ENCODE data around the gene EPHA1. TPM values are rescaled to one million over a fixed set of nuclear protein-coding genes. Genes with fewer than 3 reads are reported as not detected.

The EPHA1 gene
- total RNA-seq, 3 donors from 2014 or later = 9.1 to 19.6 (median 18.9) TPM

DNA sequence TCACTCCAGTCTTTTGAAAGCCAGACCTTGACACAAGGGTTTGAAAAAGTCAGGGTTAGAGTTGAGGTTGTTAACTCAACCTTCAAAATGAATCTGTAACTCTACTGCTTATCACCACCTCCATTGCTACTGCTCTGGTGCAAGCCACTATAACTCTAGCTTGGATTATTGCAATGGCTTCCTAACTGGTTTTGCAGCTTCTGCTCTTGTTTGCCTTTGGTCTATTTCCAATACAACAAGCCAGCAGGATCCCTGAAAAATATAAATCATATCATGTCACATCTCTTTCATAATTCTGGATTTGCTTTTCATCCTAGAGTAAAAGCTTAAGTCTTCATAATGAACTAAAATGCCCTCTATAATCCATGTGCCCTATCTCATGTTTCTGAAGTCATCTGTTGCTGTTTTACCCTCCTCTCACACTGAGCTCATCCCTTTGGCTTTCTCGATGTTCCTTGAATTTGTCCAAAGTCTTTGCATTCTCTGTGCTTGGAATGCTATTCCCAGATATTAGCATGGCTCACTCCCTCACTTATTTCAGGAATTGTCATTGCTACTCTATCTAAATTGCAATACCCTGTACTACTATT is 45.5 kb upstream of the EPHA1 start:
- no peaks in the 10 kb centered on the region for H3K36me3 ChIP-seq (ENCODE audit: low read depth)
- no peak for ATAC-seq
- no peak for DNase-seq
- intact Hi-C loops (cut with DNase I, micrococcal nuclease) = no loop called here
- TF ChIP-seq, protein P1, sequence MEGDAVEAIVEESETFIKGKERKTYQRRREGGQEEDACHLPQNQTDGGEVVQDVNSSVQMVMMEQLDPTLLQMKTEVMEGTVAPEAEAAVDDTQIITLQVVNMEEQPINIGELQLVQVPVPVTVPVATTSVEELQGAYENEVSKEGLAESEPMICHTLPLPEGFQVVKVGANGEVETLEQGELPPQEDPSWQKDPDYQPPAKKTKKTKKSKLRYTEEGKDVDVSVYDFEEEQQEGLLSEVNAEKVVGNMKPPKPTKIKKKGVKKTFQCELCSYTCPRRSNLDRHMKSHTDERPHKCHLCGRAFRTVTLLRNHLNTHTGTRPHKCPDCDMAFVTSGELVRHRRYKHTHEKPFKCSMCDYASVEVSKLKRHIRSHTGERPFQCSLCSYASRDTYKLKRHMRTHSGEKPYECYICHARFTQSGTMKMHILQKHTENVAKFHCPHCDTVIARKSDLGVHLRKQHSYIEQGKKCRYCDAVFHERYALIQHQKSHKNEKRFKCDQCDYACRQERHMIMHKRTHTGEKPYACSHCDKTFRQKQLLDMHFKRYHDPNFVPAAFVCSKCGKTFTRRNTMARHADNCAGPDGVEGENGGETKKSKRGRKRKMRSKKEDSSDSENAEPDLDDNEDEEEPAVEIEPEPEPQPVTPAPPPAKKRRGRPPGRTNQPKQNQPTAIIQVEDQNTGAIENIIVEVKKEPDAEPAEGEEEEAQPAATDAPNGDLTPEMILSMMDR (IDR thresholded peaks at IDR 0.05) = no peak
- H3K4me3 ChIP-seq = no peak overlapping the region
- H3K9me3 ChIP-seq = no peaks in the 10 kb centered on the region
- H3K4me1 ChIP-seq (ENCODE audit: low read depth) = no peaks in the 10 kb centered on the region

DNA sequence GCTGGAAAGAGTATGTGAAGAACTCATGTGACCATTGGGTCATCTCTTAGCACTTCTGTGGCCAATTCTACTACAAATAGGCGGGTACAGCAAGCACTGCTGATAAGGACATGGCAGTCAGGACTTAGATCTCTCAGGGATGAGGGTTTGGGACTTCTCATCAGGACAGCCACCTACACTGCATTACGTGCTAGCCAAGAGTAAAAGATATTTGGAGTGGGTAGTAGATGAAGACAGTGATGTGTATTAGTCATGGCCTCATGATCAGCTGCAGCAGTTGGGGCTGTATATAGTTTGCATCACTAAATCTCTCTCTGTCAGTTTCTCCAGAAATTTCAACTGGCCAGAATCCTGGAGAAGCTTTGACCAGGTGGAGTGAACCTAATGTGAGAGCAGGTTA is 43.8 kb upstream of the EPHA1 start:
- Histone ChIP-seq H3K4me3 (no peak overlapping the region), H3K4me1 (ENCODE audit: low read depth) (no peaks in the 10 kb centered on the region), H3K9me3 (no peaks in the 10 kb centered on the region), H3K36me3 (ENCODE audit: low read depth) (no peaks in the 10 kb centered on the region)
- TF ChIP-seq, protein P1 (IDR thresholded peaks at IDR 0.05) = no peak
- intact Hi-C loops (cut with DNase I, micrococcal nuclease) = no loop called here
- ATAC-seq (no peak), DNase-seq (no peak)

DNA sequence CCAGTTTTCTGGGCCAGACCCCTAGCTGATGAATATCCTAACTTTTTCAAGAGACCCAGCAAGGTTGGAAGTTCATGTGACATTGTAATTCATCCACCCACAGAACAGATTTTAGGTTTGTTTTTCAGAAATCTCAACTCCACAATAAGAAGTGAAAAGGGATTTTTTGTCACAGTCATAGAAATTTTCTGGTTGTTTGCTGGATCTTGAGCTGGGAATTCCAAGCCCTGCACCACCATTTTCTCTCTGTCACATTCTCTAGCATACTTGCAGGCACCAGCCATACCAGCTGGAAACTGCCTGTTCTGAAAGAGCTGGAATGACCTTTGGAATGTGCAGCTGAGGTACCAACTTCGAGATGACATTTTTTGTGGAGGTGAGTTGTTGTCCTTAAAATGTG is 43.1 kb upstream of the EPHA1 start:
- TF ChIP-seq, protein P1 (IDR thresholded peaks at IDR 0.05) = no peak
- intact Hi-C loops (cut with DNase I, micrococcal nuclease) = no loop called here
- H3K4me1 ChIP-seq (ENCODE audit: low read depth) = no peaks in the 10 kb centered on the region
- no peak for ATAC-seq
- no peak overlapping the region for H3K4me3 ChIP-seq
- H3K9me3 ChIP-seq = no peaks in the 10 kb centered on the region
- no peaks in the 10 kb centered on the region for H3K36me3 ChIP-seq (ENCODE audit: low read depth)
- no peak for DNase-seq

DNA sequence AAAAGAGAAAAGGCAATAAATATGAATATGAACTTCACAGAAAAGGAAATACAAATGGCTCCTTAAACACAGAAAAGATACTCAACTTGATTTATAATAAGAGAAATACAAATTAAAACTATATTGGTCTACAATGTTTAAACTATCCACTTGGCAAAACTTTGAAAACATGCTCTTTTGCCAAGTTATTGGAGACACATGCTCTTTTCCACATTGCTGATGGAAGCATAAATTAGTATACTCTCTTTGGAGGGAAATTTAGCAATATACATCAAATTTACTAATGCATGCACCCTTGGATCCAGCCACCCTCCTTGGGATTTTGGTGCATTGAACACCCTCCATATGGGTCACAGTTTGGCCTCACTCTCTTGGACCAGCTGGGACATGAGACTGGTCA is 42.5 kb upstream of the EPHA1 start:
- H3K4me1 ChIP-seq (ENCODE audit: low read depth) = no peaks in the 10 kb centered on the region
- no peaks in the 10 kb centered on the region for H3K9me3 ChIP-seq
- intact Hi-C loops (cut with DNase I, micrococcal nuclease) = no loop called here
- no peak overlapping the region for H3K4me3 ChIP-seq
- H3K36me3 ChIP-seq (ENCODE audit: low read depth) = no peaks in the 10 kb centered on the region
- no peak for DNase-seq
- TF ChIP-seq, protein P1 (IDR thresholded peaks at IDR 0.05) = no peak
- no peak for ATAC-seq

DNA sequence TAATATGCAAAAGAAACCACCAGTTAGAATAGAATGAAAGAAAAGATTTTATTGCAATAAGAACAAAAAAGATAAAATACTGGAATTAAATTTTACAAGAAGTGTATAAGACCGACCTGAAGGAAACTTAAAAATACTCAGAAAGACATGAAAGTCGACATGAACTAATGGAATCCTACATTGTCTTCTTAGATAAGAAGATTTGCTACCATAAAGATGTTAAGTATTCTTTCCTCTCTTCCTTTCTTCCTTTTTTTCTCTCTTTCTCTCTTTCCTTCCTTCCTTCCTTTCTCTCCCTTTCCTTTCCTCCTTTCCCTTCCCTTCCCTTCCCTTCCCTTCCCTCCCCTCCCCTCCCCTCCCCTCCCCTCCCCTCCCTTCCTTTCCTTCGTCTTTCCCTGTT is 41.1 kb upstream of the EPHA1 start:
- Histone ChIP-seq H3K4me1 (ENCODE audit: low read depth) (no peaks in the 10 kb centered on the region), H3K9me3 (no peaks in the 10 kb centered on the region), H3K4me3 (no peak overlapping the region), H3K36me3 (ENCODE audit: low read depth) (no peaks in the 10 kb centered on the region)
- DNase-seq = no peak
- intact Hi-C loops (cut with DNase I, micrococcal nuclease) = no loop called here
- ATAC-seq = no peak
- TF ChIP-seq, protein P1 (IDR thresholded peaks at IDR 0.05) = no peak

DNA sequence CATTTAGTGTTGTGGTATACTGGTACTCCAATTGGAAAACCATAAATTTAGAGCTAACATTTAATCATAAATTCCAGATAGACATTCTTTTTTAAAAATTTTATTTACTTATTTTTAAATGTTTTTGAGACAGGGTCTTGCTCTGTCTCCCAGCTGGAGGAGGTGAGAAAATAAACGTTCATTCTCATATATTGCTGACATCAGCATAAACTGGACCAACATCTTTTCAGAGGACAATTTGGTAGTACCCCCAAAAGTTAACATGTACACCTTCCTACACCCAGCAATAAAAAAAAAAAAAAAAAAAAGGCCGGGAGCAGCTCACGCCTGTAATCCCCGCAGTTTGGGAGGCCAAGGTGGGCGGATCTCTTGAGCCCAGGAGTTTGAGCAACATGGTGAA is 39.8 kb upstream of the EPHA1 start:
- H3K4me1 ChIP-seq (ENCODE audit: low read depth) = no peaks in the 10 kb centered on the region
- no peaks in the 10 kb centered on the region for H3K36me3 ChIP-seq (ENCODE audit: low read depth)
- intact Hi-C loops (cut with DNase I, micrococcal nuclease) = no loop called here
- no peaks in the 10 kb centered on the region for H3K9me3 ChIP-seq
- DNase-seq (no peak), ATAC-seq (no peak)
- TF ChIP-seq, protein P1 (IDR thresholded peaks at IDR 0.05) = no peak
- H3K4me3 ChIP-seq = no peak overlapping the region
